ENCODE results near the gene REV1.

REV1 gene

DNA sequence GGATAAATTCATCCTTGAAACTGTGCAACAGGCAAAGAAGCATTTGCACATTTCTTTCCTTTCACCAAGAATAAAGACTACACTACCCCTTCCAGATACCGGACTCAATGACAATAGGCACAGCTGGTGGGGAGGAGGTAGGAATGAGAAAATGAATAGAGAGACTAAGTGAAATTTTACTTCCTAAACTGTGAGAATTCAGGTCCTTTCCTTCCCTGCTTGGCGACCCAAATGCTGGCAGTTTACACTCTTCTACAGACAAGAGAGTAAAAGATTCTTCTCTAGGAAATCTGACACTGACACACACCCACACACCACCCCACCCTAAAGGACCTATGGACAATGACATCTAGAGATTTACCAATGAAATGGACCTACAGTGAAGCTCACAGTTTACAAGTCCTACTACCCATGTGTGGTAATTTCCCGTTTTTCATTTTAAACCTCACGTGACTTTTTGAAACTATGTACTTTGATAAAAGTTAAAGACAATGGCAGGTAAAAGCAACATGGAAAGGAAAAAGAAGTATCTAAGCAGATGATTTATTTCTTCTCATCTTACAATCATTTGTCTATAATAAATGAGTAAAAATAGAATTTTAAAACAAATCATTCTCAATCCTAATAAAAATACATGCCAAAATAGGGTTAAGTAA, 27.9 kb downstream of the REV1 start:
- Histone ChIP-seq H3K27ac (no peak overlapping the region), H3K4me3 (no peak overlapping the region)

DNA sequence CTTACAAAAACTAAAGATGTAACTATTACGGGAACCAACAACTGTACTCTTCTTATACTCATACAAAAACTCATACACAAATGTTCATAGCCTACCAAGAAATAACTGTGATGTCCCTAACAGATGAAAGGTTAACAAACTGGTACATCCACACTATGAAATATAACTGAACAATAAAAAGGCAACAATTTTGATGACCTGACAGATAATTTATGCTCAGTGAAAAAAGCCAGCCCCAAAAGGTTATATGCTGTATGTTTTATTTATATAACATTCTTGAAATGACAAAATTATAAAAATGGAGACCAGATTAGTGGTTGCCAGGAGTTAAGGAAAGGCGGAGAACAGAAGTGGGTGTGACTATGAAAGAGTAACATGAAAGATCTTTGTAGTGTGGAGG, 31.3 kb downstream of the REV1 start:
- H3K4me3 ChIP-seq, result no peak overlapping the region
- no peak overlapping the region for H3K27ac ChIP-seq

DNA sequence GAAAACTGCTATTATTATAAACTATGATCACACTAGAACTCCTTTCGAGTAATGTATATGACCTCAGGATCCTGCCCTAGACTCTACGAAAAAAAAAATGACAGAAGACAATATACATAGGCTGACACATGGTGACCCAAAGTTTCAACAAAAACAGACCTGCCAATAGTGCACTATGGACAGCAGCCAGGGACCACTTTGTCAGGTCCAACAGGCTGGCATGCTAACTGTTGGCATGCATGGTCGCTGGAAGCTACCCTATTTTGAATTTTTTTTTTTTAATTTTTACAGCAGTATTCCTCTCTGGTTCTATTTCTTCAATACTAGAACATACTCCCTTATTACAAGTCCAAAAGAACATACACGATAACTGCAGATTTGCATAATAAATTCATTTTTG, 38.1 kb downstream of the REV1 start:
- H3K27ac ChIP-seq, result no peak overlapping the region

DNA sequence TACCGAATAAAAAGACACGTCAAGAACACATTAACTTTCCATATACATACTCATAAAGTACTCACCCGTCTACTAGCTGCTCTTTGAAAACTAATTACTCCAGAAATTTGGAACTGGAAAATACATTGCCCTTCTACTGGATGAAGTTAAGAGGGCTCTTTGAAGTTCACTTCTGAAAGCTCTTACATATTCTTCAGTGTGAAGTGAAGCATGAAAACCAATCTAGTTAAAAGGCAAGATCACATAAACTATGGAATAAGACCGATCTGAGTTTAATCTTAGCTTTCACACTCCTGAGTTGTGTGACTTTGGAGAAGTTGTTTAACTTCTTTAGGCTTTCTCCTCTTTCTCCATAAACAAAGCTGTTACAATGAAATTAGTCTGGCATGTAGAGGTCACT, 38.5 kb downstream of the REV1 start:
- Histone ChIP-seq H3K4me3 (no peak overlapping the region), H3K27ac (no peak overlapping the region)

More for the DNA sequence above, 38.1 kb downstream of the REV1 start:
- H3K4me3 ChIP-seq, result no peak overlapping the region

DNA sequence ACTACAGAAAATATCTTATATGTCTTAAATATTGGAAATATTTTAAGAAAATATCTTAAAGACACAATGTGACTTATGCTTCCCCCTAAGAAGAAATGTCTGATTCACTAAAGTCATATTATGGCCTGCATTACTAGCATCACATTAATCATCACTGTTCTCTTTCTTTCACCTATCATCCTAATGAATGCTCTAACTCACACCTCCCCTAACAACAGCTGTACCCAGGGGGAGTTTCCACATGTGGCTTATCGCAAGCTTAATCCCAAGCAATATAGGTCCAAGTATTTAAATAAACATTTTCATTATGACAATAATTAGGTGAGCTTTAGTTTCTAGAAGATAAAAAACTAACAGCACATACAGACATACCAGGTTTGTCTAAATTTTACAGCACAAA, 39.6 kb downstream of the REV1 start:
- Histone ChIP-seq H3K4me3 (no peak overlapping the region), H3K27ac (no peak overlapping the region)

DNA sequence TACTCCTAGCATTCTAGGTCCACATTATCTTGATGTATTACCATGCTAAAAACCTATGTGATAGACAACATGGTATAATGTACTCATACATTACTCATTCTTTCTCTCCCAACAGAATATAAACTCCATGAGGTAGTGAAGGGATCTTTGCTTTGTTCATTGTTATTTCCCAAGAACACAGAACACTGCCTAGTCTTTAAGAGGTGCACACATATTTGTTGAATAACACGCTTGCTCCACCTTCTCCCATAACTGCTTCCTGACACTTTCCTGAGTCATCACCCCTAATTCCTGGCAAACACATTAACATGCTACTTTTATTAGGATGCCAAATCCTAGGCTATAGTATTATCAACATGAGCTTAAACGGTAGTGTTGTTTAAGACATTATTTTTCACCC, 41.3 kb downstream of the REV1 start:
- Histone ChIP-seq H3K27ac (no peak overlapping the region), H3K4me3 (no peak overlapping the region)

DNA sequence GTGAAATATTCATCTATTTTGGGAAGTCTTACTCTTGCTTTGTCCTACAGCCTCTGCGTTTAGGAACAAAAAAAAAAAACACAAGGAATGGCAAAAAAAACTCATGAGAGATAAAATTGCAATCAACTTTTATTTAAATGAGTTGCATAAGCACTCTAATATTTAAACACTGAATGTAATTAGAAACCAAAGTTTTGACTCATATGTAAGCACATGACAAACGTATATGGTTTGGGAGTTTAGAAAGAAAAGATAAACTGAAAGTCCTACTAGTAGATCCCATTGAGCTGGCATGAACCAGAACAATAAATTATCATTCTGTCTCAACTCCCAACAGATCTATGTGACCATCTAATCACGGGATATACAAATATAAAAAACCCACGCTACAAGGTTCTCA, 44.8 kb downstream of the REV1 start:
- H3K27ac ChIP-seq, result no peak overlapping the region
- no peak overlapping the region for H3K4me3 ChIP-seq

DNA sequence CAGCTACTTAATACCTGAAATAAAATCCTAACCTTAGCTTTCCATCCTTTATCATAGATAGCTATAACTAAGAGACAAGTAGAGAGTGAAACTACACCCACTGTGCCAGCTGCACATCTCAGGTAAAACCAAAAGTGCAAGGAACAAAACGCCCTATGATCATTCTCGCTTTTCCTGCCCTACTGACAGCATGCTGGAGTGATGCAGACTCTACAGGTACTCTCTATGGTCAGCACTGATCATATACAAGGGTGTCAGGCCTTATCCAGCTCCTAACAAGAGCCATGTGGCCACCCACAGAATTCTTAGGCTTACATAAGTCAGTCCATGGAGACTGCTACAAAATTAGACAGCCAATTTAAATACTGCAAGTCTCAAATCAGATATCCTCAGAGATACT, 45.6 kb downstream of the REV1 start:
- no peak overlapping the region for H3K4me3 ChIP-seq
- no peak overlapping the region for H3K27ac ChIP-seq

DNA sequence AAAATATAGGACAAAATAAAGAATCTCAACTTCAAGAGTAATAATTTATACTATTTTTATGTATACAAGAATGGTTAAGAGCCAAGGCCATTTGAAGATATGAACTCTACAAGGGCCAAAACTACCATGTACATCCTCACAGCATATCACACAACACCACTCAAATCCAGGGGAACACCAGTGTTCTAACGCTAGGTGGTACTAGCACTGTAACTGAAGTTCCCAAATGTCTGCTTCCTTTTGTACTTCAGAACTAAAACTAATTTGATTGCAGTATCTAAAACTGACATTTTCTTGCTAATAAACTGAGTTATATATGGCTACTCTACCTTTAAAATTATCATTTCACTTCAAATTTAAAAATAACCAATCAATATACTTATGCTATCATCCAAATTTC, 47.0 kb downstream of the REV1 start:
- no peak overlapping the region for H3K4me3 ChIP-seq

DNA sequence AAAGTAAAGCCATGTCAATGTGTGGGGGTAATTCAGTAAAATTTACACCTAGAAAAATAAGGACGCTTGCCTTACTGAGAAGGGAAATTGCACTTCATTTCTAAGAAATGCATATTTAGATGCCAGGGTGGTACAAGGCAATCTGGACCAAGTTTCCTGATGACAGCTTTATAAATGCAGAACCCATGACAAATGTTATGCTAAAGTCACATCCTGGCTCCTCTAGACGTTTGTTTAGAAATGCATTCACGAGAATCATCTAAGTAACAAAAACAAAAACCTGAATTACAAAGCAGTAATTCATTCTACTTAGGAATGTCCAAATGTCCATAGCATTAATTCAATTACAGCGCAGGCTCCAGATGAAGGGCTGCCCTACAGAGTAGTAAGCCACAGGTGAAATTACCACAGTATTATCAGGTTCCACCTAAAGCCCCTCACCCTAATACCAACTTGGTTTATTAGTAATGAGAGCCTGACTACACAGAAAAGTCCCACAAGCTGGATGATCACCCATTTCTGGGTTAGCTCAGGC, 49.8 kb downstream of the REV1 start:
- no peak overlapping the region for H3K4me3 ChIP-seq

More for the DNA sequence above, 47.0 kb downstream of the REV1 start:
- H3K27ac ChIP-seq, result no peak overlapping the region

DNA sequence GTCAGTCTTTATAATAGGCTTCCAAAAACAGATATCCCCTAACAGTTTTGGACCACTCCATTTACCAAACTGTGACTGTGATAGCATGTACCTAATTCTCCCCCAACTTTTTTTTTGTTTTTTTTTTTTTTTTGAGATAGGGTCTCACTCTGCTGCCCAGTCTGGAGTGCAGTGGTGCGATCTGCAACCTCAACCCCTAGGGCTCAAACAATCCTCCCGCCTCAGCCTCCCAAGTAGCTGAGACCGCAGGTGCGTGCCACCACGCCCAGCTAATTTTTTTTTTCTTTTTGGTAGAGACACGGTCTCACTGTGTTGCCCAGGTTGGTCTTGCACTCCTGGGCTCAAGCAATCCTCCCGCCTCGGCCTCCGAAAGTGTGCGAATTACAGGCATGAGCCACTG, 52.9 kb downstream of the REV1 start:
- Histone ChIP-seq H3K27ac (no peak overlapping the region), H3K4me3 (no peak overlapping the region)

More for the DNA sequence above, 49.8 kb downstream of the REV1 start:
- no peak overlapping the region for H3K27ac ChIP-seq

DNA sequence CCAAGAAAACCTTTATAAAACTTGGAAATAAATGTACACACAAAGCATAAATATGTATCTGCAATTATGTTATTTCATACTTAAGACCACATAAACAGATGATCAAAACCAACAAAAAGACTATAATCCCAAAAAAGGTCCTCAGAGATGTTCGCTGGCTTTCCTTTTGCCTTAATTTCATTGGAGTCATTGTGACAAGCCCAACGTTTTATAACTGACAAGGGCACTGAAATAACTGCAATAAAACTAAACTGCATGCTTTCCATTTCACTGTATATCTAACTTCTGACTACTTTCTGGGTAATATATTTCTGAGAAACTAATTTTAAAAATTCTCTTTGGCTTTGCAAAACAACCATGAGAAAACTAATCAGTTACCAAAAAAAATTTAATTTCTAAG, 56.5 kb downstream of the REV1 start:
- no peak overlapping the region for H3K27ac ChIP-seq
- H3K4me3 ChIP-seq, result no peak overlapping the region

DNA sequence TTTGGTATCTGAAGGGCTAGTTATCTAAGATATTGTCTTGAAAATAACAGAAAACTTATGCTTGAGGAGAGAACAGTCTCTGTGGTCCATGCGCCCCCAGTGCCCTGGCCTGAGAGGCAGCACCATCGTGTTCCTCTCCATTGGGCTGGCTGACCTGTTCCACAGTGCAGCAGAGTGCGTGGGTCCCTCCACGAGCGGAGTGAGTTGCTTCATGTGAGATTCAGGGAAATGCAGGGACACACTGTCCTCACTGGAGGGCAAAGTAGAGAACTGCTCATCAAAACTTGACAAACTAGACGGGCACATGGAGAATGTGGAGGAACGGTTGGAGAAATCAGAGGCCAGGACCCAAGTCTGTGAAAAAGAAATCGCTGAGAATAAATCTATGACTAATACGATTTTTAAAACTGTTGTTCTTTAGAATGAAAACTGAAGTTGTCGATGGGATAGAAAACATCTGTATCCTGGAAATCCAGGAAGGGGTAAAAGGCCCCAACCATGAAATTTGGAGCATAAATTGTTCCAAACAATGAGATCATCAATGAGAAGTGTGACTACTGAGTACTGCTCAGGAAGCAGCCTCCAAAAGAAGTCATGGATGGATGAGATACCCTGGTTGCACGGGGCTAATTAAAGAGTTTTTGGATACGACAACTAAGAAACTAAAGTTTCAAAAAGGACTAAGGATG, 58.1 kb downstream of the REV1 start:
- peak overlapping the region in 1 of 21 experiments; percentile 4 for H3K27ac ChIP-seq
- no peak overlapping the region for H3K4me3 ChIP-seq

DNA sequence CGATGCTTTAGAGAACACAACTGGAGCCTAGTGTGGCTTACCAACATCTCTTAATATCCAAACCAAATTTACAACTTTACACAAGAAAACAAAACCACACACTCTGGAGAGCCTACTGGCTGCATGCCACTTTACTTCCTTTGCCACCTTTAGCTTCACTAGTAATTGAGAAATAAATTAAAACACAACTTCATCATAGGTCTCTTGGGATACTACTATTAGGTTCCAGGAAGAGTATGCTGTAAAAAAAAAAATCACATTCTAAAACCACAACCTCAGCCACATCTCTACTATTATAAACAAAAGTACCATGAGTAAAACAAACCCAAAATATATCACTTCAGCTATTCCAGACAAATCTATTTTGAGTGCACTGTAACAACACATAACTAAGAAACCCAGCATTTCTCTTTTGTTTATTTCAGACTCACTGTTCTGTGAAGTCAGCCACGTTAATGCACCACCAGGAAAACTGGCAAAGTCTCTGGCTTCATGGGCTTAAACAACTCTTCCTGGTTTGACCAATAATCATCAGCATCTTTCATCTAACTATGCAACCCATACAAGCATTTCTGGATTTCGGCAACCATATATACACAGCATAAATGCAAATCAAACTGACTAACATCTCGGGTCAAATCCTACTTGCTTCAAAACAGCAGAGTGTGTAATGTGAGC, 59.1 kb downstream of the REV1 start:
- Histone ChIP-seq H3K4me3 (no peak overlapping the region), H3K27ac (no peak overlapping the region)

DNA sequence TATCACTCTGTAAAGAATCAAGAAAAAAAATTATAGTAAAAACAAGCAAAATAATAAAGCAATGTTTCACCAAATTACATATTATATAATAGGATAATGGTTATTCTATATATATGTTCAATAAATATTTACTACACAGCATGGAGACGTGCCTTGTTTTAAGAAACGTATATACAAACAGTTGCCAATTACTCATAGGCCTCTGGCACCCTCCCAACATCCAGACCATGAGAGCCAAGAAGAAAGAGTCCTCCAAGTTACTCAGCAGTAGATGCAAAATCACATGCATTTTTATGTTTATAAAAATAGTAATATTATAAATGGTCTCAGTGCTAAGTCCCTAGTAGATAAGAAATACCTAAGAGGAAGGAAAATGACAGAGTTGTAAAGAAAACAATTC, 64.8 kb downstream of the REV1 start:
- no peak overlapping the region for H3K27ac ChIP-seq
- no peak overlapping the region for H3K4me3 ChIP-seq

DNA sequence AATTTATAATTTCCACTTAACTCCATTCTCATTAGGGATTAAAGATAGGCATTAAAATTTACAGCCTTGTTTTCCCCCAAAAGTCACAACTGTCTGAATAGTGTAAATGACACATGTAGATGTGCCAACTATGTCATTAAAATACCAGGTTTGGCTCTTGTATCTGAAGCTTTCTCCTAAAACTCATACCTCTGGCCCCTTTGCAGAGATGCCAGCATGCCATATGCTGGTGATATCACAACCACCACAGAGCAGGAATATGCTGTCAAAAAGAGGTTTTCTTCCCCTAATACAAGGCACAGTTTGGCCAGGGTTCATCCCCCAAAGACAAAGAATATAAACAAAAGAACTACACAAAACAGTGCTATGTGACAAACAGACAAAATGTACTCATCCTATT, 65.4 kb downstream of the REV1 start:
- Histone ChIP-seq H3K27ac (no peak overlapping the region), H3K4me3 (no peak overlapping the region)

DNA sequence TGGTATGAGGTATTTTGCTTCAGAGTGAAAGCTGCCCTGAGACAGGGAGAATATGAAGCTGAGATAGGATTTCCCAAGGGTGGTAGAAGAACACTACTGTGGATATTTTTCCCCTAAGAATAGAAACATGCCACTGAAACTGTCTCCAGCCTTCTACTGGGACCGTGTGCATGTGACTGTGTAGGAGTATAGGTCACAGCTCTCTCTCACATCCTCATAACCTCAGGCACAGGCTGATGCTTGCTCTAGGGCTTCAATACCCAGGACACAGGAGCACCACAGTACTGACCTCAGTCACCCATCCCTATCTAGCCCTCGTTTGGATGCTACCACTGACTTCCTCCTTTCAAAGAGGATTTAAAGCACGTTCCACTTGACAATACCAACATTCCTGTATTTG, 67.2 kb downstream of the REV1 start:
- Histone ChIP-seq H3K27ac (no peak overlapping the region), H3K4me3 (no peak overlapping the region)

DNA sequence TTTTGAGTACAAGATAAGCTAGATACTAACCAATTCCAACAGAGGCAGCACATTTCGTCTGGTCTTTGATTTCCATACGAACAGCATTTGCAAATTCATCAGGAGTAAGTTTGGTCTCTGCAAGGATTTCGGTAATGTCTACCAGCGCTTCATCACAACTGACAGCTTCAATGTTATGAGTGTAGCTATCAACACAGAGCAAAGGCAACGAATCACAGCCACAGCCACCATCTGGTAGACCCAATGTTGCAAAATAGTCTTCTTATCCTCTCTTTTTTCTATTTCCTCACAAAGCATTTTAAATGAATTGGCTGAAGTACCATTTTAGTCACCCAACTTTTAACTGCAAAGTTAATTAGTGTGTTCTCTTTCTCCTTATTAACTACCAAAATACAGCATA, 68.3 kb downstream of the REV1 start:
- no peak overlapping the region for H3K4me3 ChIP-seq
- H3K27ac ChIP-seq, result no peak overlapping the region

DNA sequence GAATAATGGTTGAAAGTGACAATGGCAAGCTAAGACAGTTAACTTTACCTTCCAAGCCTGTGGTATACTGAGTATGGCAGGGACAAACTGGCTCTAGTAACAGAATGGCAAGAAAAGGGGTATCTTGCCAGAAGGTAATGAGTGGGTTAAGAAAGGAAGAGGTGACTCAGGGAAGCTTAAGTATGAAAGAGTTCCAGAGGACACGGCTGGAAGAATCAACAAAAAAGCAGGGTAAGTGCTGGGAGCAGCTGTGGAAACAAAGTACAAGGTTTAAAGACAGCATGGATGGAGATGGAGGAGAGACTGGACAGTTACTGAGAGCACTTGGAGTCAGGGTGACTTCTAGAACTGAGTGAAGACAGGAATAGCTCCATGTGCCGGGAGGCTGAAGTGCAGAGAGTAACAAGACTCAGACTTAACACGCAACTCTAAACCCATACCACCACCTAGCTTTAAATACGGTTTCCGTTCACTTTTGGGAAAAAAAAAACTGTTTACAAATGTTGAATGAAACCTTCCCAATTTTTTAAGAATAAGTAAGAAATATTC, 69.0 kb downstream of the REV1 start:
- no peak overlapping the region for H3K4me3 ChIP-seq
- H3K27ac ChIP-seq, result no peak overlapping the region

DNA sequence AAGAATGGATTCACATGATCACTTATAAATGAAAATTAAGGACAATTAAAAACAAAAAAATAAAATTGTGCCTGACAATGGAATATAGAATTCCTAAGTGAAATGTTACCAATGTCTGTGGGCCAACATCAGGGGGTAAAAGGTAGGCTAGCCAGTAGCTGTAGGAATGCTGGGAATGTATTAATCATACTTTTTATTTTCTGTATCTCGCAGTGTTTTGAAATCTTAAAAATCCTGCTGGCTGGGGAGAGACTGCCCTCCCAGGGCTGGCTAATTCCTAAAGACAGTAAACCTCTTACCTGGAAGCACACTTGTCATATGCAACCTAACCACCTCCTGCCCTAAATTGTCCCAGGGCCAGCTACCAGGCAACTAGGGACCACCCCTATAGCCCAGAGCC, 69.8 kb downstream of the REV1 start:
- no peak overlapping the region for H3K27ac ChIP-seq
- H3K4me3 ChIP-seq, result no peak overlapping the region

DNA sequence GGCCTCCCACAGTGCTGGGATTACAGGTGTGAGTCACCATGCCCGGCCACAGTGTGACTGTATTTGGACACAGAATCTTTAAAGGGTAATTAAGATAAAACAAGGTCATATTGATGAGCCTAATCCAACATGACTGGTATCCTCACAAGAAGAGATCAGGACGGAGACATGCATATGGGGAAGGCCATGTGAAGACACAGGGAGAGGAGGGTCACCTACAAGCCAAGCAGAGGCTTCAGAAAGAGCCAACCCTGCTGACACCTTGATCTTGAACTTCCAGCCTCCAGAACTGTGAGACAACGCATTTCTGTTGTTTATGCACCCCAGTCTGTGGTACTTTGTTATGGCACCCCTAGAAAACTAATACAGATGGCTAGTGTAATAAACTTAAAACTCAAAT, 72.4 kb downstream of the REV1 start:
- Histone ChIP-seq H3K4me3 (no peak overlapping the region), H3K27ac (no peak overlapping the region)
